Tibial nerve (tissue), 4 donors: ENCODE data around the gene RXFP1.

ENCODE experiments used
- EP300 ChIP-seq, 2 donors: sonication (generic); formaldehyde crosslinking; IDR thresholded peaks; one replicate each; pipeline ENCODE4 v1.6.1; 2017; ENCODE audit warnings: antibody characterized with exemption in 2 of 2, mild to moderate bottlenecking in 1 of 2
- POLR2A ChIP-seq, 2 donors: fragments of 450-650 bp; IDR thresholded peaks; one replicate each; pipeline ENCODE4 v1.6.1; 2017; ENCODE audit warnings: antibody characterized with exemption in 2 of 2, mild to moderate bottlenecking in 2 of 2, moderate library complexity in 2 of 2
- TF ChIP-seq, protein P1 (sequence below), 5 experiments: fragments of 200-600 bp in 3 of 5; fragments of 450-650 bp in 2 of 5; sonication (generic) in 3 of 5; IDR thresholded peaks; one replicate each; pipeline ENCODE4 v1.5.1; 2016 to 2019; ENCODE audit warnings: antibody characterized with exemption in 5 of 5, mild to moderate bottlenecking in 3 of 5, moderate library complexity in 2 of 5

DNA sequence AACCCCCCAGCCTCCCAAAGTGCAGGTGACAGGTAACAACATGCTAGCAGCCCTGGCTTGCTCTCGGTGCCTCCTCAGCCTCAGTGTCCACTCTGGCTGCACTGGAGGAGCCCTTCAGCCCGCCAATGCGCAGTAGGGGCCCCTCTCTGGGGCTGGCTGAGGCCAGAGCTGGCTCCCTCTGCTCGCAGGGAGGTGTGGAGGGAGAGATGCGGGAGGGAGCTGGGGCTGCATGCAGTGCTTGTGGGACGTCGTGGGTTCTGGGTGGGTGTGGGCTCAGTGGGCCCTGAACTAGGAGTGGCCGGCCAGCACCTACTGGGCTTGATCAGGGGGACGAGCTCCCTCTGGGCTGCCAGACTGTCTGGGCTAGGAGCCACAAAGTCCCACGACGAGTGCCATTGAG is 135.6 kb downstream of the RXFP1 start:
- TF ChIP-seq, protein P1, sequence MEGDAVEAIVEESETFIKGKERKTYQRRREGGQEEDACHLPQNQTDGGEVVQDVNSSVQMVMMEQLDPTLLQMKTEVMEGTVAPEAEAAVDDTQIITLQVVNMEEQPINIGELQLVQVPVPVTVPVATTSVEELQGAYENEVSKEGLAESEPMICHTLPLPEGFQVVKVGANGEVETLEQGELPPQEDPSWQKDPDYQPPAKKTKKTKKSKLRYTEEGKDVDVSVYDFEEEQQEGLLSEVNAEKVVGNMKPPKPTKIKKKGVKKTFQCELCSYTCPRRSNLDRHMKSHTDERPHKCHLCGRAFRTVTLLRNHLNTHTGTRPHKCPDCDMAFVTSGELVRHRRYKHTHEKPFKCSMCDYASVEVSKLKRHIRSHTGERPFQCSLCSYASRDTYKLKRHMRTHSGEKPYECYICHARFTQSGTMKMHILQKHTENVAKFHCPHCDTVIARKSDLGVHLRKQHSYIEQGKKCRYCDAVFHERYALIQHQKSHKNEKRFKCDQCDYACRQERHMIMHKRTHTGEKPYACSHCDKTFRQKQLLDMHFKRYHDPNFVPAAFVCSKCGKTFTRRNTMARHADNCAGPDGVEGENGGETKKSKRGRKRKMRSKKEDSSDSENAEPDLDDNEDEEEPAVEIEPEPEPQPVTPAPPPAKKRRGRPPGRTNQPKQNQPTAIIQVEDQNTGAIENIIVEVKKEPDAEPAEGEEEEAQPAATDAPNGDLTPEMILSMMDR (IDR thresholded peaks at IDR 0.05) = no peak
- TF ChIP-seq EP300 (IDR thresholded peaks at IDR 0.05) (no peak), POLR2A (IDR thresholded peaks at IDR 0.05) (no peak)
